Thyroid gland (tissue), 4 donors: ENCODE results near the gene GRIN2A. TPM values are rescaled to one million over a fixed set of nuclear protein-coding genes. Genes with fewer than 3 reads are reported as not detected.

ENCODE experiments used
- DNase-seq, 2 donors: peaks; one replicate each; pipeline ENCODE4 v3.0.0-alpha.2; 2019
- H3K27ac ChIP-seq, 3 donors: fragments of 200-600 bp; sonication (generic); 1 replicate in 2 of 3; 2 replicates in 1 of 3; pipeline ENCODE4 v1.5.1; 2016 to 2019; ENCODE audit warnings: mild to moderate bottlenecking in 1 of 3, moderate library complexity in 1 of 3
- H3K27me3 ChIP-seq: fragments of 200-600 bp; sonication (generic); one replicate; pipeline ENCODE4 v1.5.1; 2019
- H3K36me3 ChIP-seq, 2 donors: fragments of 200-600 bp; sonication (generic); one replicate each; pipeline ENCODE4 v1.5.1; 2016 to 2019
- H3K4me1 ChIP-seq, 2 donors: fragments of 200-600 bp; sonication (generic); one replicate each; pipeline ENCODE4 v1.5.1; 2017 to 2019
- H3K4me3 ChIP-seq, 3 donors: fragments of 200-600 bp; sonication (generic); replicated peaks in 1 of 3; 1 replicate in 2 of 3; 2 replicates in 1 of 3; pipeline ENCODE4 v1.5.1; 2016; ENCODE audit warnings: mild to moderate bottlenecking in 1 of 3
- H3K9me3 ChIP-seq: fragments of 200-600 bp; sonication (generic); one replicate; pipeline ENCODE4 v1.5.1; 2017
- POLR2A ChIP-seq, 2 donors: fragments of 450-650 bp; IDR thresholded peaks; one replicate each; pipeline ENCODE4 v1.6.1; 2017; ENCODE audit warnings: antibody characterized with exemption in 2 of 2, mild to moderate bottlenecking in 2 of 2, moderate library complexity in 1 of 2
- WGBS, 2 donors: methylation state at CpG; one replicate each; pipeline ENCODE4 v1.1.5; 2017; 5-methylcytosine and 5-hydroxymethylcytosine counted together
- intact Hi-C: fragments of 100-400 bp; cut with DNase I; formaldehyde crosslinking; loops from one replicate; pipeline ENCODE4 v1.15.1; 2023
- total RNA-seq, 4 donors: library from RNA; depleted of rRNA; stranded (reverse); fragments of >200 nt; gene quantifications; one replicate each; pipeline ENCODE4 v1.2.3, GENCODE V29; 2016
- TF ChIP-seq, protein P1 (sequence below), 6 experiments: fragments of 200-600 bp in 3 of 6; fragments of 450-650 bp in 3 of 6; sonication (generic) in 3 of 6; IDR thresholded peaks; one replicate each; pipeline ENCODE4 v1.5.1; 2016 to 2019; ENCODE audit warnings: antibody characterized with exemption in 6 of 6, mild to moderate bottlenecking in 2 of 6, inconsistent platforms in 1 of 6, moderate library complexity in 1 of 6

Gene GRIN2A
- total RNA-seq, 4 donors from 2014 or later: 0.11 to 1.3 (median 0.53) TPM

DNA sequence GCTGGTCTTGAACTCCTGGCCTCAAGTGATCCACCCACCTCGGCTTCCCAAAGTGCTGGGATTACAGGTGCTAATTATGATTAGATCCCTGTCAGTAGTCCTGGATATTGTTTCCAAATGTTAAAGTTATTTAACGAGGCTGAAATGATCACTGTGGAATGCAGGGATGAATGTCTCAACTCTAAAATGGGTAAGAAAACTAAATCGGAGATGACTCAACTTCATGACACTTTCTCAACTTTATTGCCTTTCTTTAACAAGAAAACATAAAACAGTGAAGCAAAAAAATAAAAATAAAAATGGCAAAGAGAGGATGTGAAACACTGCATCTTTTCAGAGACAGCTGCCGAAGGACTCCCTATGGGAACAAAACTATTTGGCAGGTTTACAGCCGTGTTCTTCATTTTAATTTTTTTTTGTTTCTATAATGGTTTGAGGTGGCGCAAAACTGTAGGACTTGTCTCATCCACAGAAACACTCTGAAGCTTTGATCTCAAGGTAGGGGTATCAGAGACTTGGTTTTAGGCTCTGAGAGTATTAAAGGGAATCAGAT, 382.0 kb downstream of the GRIN2A start:
- no peak for DNase-seq
- intact Hi-C loops: no loop called here
- H3K27me3 ChIP-seq: no peaks in the 10 kb centered on the region
- no peaks in the 10 kb centered on the region for H3K9me3 ChIP-seq
- no peak overlapping the region for H3K4me3 ChIP-seq
- no peak overlapping the region for H3K27ac ChIP-seq
- no peaks in the 10 kb centered on the region for H3K36me3 ChIP-seq
- WGBS, 2 donors: 78 to 82% methylated on average over 6 of the region's 6 CpGs
- TF ChIP-seq POLR2A (IDR thresholded peaks at IDR 0.05): no peak
- TF ChIP-seq, protein P1, sequence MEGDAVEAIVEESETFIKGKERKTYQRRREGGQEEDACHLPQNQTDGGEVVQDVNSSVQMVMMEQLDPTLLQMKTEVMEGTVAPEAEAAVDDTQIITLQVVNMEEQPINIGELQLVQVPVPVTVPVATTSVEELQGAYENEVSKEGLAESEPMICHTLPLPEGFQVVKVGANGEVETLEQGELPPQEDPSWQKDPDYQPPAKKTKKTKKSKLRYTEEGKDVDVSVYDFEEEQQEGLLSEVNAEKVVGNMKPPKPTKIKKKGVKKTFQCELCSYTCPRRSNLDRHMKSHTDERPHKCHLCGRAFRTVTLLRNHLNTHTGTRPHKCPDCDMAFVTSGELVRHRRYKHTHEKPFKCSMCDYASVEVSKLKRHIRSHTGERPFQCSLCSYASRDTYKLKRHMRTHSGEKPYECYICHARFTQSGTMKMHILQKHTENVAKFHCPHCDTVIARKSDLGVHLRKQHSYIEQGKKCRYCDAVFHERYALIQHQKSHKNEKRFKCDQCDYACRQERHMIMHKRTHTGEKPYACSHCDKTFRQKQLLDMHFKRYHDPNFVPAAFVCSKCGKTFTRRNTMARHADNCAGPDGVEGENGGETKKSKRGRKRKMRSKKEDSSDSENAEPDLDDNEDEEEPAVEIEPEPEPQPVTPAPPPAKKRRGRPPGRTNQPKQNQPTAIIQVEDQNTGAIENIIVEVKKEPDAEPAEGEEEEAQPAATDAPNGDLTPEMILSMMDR (IDR thresholded peaks at IDR 0.05): no peak
- no peaks in the 10 kb centered on the region for H3K4me1 ChIP-seq

DNA sequence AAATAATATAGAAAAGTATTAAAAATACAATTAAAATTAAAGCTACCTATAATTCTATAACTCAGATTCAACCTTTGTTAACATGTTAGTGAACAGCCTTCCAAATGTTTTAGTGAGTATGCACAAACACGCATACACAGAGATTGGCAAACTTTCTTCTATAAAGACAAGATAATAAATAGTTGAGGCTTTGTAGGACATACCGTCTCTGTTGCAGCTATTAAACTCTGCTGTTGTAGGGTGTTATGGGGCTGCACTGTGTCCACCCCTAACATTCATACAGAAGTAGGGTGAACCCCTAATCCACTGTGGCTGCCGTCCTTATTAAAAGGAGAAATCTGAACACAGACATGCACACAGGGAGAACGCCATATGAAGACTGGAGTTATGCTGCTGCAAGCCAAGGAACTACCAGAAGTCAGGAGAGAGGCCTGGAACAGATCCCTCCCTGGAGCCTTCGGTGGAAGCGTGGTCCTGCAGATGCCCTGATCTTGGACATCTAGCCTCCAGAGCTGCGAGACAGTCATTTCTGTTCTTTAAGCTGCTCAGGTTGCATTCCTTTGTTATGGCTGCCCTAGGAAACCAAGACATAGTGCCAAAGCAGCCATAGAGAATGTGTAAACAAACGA, 383.2 kb downstream of the GRIN2A start:
- H3K4me1 ChIP-seq: no peaks in the 10 kb centered on the region
- no peaks in the 10 kb centered on the region for H3K36me3 ChIP-seq
- TF ChIP-seq, protein P1 (IDR thresholded peaks at IDR 0.05): no peak
- TF ChIP-seq POLR2A (IDR thresholded peaks at IDR 0.05): no peak
- WGBS, 2 donors: 76 to 84% methylated on average over 8 of the region's 8 CpGs
- no peak overlapping the region for H3K27ac ChIP-seq
- no peak overlapping the region for H3K4me3 ChIP-seq
- H3K27me3 ChIP-seq: no peaks in the 10 kb centered on the region
- intact Hi-C loops: no loop called here
- DNase-seq: no peak
- H3K9me3 ChIP-seq: no peaks in the 10 kb centered on the region

DNA sequence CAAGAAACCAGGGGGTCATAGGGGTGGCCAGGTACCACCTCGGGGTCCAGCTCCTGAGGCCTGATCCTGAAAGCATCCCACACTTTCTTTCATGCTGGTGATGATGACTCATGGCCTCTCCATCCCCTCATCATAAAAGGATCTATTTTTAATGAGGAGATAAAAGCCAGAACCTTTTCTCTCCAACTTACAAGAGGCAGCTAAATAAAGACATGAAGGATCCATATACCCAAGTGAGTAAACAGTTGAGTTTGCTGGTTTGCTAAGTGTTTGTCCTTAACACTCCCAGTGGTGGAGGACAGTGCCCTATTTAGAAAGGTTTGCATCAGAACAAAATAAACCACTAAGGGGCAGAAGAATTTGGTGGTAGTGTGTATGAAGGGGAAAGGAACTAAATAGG, 383.8 kb downstream of the GRIN2A start:
- Histone ChIP-seq H3K9me3 (no peaks in the 10 kb centered on the region), H3K4me3 (no peak overlapping the region), H3K4me1 (no peaks in the 10 kb centered on the region), H3K27me3 (no peaks in the 10 kb centered on the region), H3K27ac (no peak overlapping the region), H3K36me3 (no peaks in the 10 kb centered on the region)
- WGBS, 2 donors: 87 to 100% methylated on average over 1 of the region's 1 CpG
- DNase-seq: no peak
- intact Hi-C loops: no loop called here
- TF ChIP-seq POLR2A (IDR thresholded peaks at IDR 0.05): no peak
- TF ChIP-seq, protein P1 (IDR thresholded peaks at IDR 0.05): no peak

DNA sequence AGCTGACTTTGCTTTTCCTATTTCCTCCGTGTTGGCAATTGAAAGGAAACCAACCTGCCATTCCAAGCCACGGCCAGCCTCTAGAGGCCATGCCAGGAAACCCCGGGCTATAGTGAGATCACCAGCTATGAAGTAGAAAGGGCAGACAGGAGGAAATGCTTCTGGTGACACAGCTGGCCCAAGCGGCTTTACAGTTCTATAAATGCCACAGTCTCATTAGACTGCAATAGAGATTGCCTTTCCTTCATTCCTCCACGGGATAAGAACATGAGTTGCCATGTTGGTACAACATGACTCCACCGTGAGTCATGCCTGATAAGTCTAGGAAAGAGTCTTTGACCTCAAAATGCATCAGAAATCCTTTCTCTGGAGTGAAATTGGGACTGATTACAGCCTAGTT, 384.9 kb downstream of the GRIN2A start:
- Histone ChIP-seq H3K4me3 (no peak overlapping the region), H3K27ac (no peak overlapping the region), H3K4me1 (no peaks in the 10 kb centered on the region), H3K36me3 (no peaks in the 10 kb centered on the region), H3K27me3 (no peaks in the 10 kb centered on the region), H3K9me3 (no peaks in the 10 kb centered on the region)
- intact Hi-C loops: no loop called here
- no peak for DNase-seq
- no peak for TF ChIP-seq POLR2A (IDR thresholded peaks at IDR 0.05)
- TF ChIP-seq, protein P1 (IDR thresholded peaks at IDR 0.05): no peak
- 72 to 75% methylated on average over 6 of the region's 6 CpGs for WGBS, 2 donors

DNA sequence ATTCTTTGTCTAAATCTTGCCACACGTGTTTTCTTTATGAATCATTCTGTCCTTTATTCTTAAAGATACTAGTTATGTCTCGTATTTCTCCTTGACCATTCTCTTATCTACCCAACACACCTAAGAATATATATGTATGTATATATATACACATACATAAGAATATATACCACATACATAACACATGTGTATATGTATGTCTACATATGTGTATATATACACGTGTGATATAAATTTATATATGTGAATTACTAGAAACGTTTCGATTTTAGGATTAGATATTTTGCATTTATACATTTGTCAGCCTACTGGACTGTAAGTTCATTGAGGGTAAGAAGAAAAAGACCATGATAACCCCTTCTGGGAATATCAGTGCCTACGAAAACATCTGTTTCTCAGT, 388.6 kb downstream of the GRIN2A start:
- no peak overlapping the region for H3K27ac ChIP-seq
- no peak for TF ChIP-seq POLR2A (IDR thresholded peaks at IDR 0.05)
- TF ChIP-seq, protein P1 (IDR thresholded peaks at IDR 0.05): no peak
- H3K4me1 ChIP-seq: no peaks in the 10 kb centered on the region
- intact Hi-C loops: no loop called here
- no peak overlapping the region for H3K4me3 ChIP-seq
- 87 to 90% methylated on average over 6 of the region's 6 CpGs for WGBS, 2 donors
- H3K27me3 ChIP-seq: no peaks in the 10 kb centered on the region
- DNase-seq: no peak
- no peaks in the 10 kb centered on the region for H3K9me3 ChIP-seq
- H3K36me3 ChIP-seq: no peaks in the 10 kb centered on the region
